CD4-positive, alpha-beta T cell (primary cell): Measurements from ENCODE around the gene KCNC4. TPM values are rescaled to one million over a fixed set of nuclear protein-coding genes. Genes with fewer than 3 reads are reported as not detected.

Source experiments
- ATAC-seq: fragments of 200-7000 bp; cut with Tn5 transposase; one replicate; pipeline ENCODE4 v1.10.0; 2022; ENCODE audit warnings: mild to moderate bottlenecking; ENCODE audit not compliant: poor library complexity
- CTCF ChIA-PET: fragments of 350-600 bp; sonication (Branson Sonifier 250); formaldehyde crosslinking; loops from one replicate; lab custom pipeline; 2021; ENCODE audit warnings: antibody characterized with exemption, inconsistent platforms; lab: Charles Lee
- POLR2A ChIA-PET: fragments of 350-600 bp; sonication (Branson Sonifier 250); formaldehyde crosslinking; loops from one replicate; lab custom pipeline; 2021; ENCODE audit warnings: antibody characterized with exemption, inconsistent platforms; lab: Charles Lee
- DNase-seq, 14 experiments: peaks; one replicate each; pipeline ENCODE4 v3.0.0-alpha.2; 2013 to 2020; ENCODE audit warnings: mixed read lengths in 2 of 14
- H3K27ac ChIP-seq, 2 donors: one replicate each; pipeline versions ENCODE4 v1.5.1 to v1.7.0; 2013; ENCODE audit warnings: low read length in 2 of 2, low read depth in 1 of 2, mild to moderate bottlenecking in 1 of 2
- H3K27me3 ChIP-seq, 2 experiments: 1 replicate in 1 of 2; 2 replicates in 1 of 2; pipeline versions ENCODE4 v1.6.1 to v1.7.0; 2013; ENCODE audit warnings: low read length in 2 of 2, control low read depth in 1 of 2, mild to moderate bottlenecking in 1 of 2, moderate library complexity in 1 of 2; ENCODE audit not compliant: insufficient read depth in 2 of 2, control insufficient read depth in 1 of 2
- H3K36me3 ChIP-seq: one replicate; pipeline ENCODE4 v1.6.1; 2013; ENCODE audit warnings: low read length, control low read depth; ENCODE audit not compliant: insufficient read depth
- H3K4me1 ChIP-seq: one replicate; pipeline ENCODE4 v1.6.1; 2013; ENCODE audit warnings: low read length, control low read depth; ENCODE audit not compliant: insufficient read depth
- H3K4me3 ChIP-seq: one replicate; pipeline ENCODE4 v1.5.1; 2013; ENCODE audit warnings: mild to moderate bottlenecking, low read length, moderate library complexity
- H3K9me3 ChIP-seq, 2 experiments: 1 replicate in 1 of 2; 2 replicates in 1 of 2; pipeline versions ENCODE4 v1.6.1 to v1.7.0; 2013; ENCODE audit warnings: low read length in 2 of 2, mild to moderate bottlenecking in 2 of 2, control low read depth in 1 of 2, moderate library complexity in 1 of 2; ENCODE audit not compliant: control insufficient read depth in 1 of 2, insufficient read depth in 1 of 2
- H3K27ac Mint-ChIP-seq: one replicate; pipeline ENCODE4 v1.8.0; 2020; ENCODE audit warnings: mixed read lengths
- H3K27me3 Mint-ChIP-seq: one replicate; pipeline ENCODE4 v1.8.0; 2021; ENCODE audit warnings: mixed read lengths
- H3K36me3 Mint-ChIP-seq: one replicate; pipeline ENCODE4 v1.8.0; 2021; ENCODE audit warnings: low read depth, mixed read lengths
- H3K4me1 Mint-ChIP-seq: one replicate; pipeline ENCODE4 v1.8.0; 2021; ENCODE audit warnings: low read depth, mixed read lengths
- H3K4me3 Mint-ChIP-seq: one replicate; pipeline ENCODE4 v1.8.0; 2020; ENCODE audit warnings: mild to moderate bottlenecking, mixed read lengths
- H3K9me3 Mint-ChIP-seq: one replicate; pipeline ENCODE4 v1.8.0; 2020; ENCODE audit warnings: mixed read lengths
- CTCF ChIP-seq: fragments of 200-600 bp; IDR thresholded peaks from one replicate; pipeline ENCODE4 v1.8.0; 2022; ENCODE audit warnings: antibody characterized with exemption, mild to moderate bottlenecking
- intact Hi-C, 2 experiments: fragments of 100-400 bp; cut with DNase I in 1 of 2; cut with micrococcal nuclease in 1 of 2; formaldehyde crosslinking; loops; one replicate each; pipeline versions ENCODE4 v1.15.1 to v1.9.0; 2023 to 2025; cut with DNase I, micrococcal nuclease
- total RNA-seq, 174 experiments: library from RNA in 2 of 174; stranded (reverse) in 2 of 174; gene quantifications; one replicate each; pipeline ENCODE4 v1.2.3 and lab custom pipeline; 2021 to 2026

Gene KCNC4
- total RNA-seq, 2 experiments from 2014 or later: 16.5 to 17.7 TPM

GRCh38 chr1:110187139-110187890 is 22.8 kb upstream of the KCNC4 start:
- CTCF ChIA-PET: interaction anchor here (2.2 kb wide), 1 partner anchor 10 kb away, joined by 7 read pairs; no protein-coding TSS in a partner anchor
- ATAC-seq: no peak

GRCh38 chr1:110188035-110188618 is 22.0 kb upstream of the KCNC4 start:
- peaks cover 16% of the 10 kb centered on the region for H3K27me3 Mint-ChIP-seq
- H3K36me3 Mint-ChIP-seq: no peaks in the 10 kb centered on the region
- H3K9me3 Mint-ChIP-seq: no peaks in the 10 kb centered on the region
- H3K4me1 Mint-ChIP-seq: no peaks in the 10 kb centered on the region
- TF ChIP-seq CTCF: no peak
- no peak overlapping the region for H3K4me3 ChIP-seq
- no peak overlapping the region for H3K27ac Mint-ChIP-seq
- ATAC-seq (no peak), DNase-seq (no peak)
- H3K27ac ChIP-seq: no peak overlapping the region
- no peaks in the 10 kb centered on the region for H3K9me3 ChIP-seq
- no peaks in the 10 kb centered on the region for H3K36me3 ChIP-seq
- POLR2A ChIA-PET: no interaction called here
- H3K27me3 ChIP-seq: peaks cover 0 to 7% of the 10 kb centered on the region in 2 experiments
- no peak overlapping the region for H3K4me3 Mint-ChIP-seq
- H3K4me1 ChIP-seq: no peaks in the 10 kb centered on the region
- CTCF ChIA-PET: interaction anchor here (2.2 kb wide), 1 partner anchor 9 kb away, joined by 7 read pairs; no protein-coding TSS in a partner anchor
- intact Hi-C loops: no loop called here

More at GRCh38 chr1:110187139-110187890, 22.8 kb upstream of the KCNC4 start:
- POLR2A ChIA-PET: no interaction called here
- TF ChIP-seq CTCF: no peak
- H3K4me3 ChIP-seq: no peak overlapping the region
- H3K4me1 Mint-ChIP-seq: no peaks in the 10 kb centered on the region
- H3K4me1 ChIP-seq: no peaks in the 10 kb centered on the region
- no peaks in the 10 kb centered on the region for H3K9me3 ChIP-seq
- no peaks in the 10 kb centered on the region for H3K9me3 Mint-ChIP-seq
- H3K36me3 Mint-ChIP-seq: no peaks in the 10 kb centered on the region
- intact Hi-C loops: no loop called here
- H3K36me3 ChIP-seq: no peaks in the 10 kb centered on the region
- no peak for DNase-seq
- H3K27ac Mint-ChIP-seq: no peak overlapping the region
- H3K27me3 Mint-ChIP-seq: peaks cover 16% of the 10 kb centered on the region
- H3K27me3 ChIP-seq: peaks cover 0 to 7% of the 10 kb centered on the region in 2 experiments
- H3K27ac ChIP-seq: no peak overlapping the region
- H3K4me3 Mint-ChIP-seq: no peak overlapping the region

GRCh38 chr1:110189181-110189580 is 20.9 kb upstream of the KCNC4 start:
- no peaks in the 10 kb centered on the region for H3K36me3 ChIP-seq
- TF ChIP-seq CTCF: no peak
- H3K27me3 Mint-ChIP-seq: peaks cover 16% of the 10 kb centered on the region
- ChIA-PET CTCF (no interaction called here), POLR2A (no interaction called here)
- H3K27me3 ChIP-seq: peaks cover 0 to 7% of the 10 kb centered on the region in 2 experiments
- H3K36me3 Mint-ChIP-seq: no peaks in the 10 kb centered on the region
- no peak overlapping the region for H3K27ac Mint-ChIP-seq
- no peaks in the 10 kb centered on the region for H3K9me3 ChIP-seq
- ATAC-seq (no peak), DNase-seq (no peak)
- H3K9me3 Mint-ChIP-seq: no peaks in the 10 kb centered on the region
- intact Hi-C loops: no loop called here
- H3K4me1 ChIP-seq: no peaks in the 10 kb centered on the region
- no peak overlapping the region for H3K4me3 Mint-ChIP-seq
- H3K4me3 ChIP-seq: no peak overlapping the region
- no peaks in the 10 kb centered on the region for H3K4me1 Mint-ChIP-seq
- H3K27ac ChIP-seq: no peak overlapping the region
